Ectodermal cell (in vitro differentiated cells): ENCODE data around the gene TGFA.

ENCODE experiments used
- H3K27ac ChIP-seq: 2 replicates; pipeline ENCODE4 v1.7.0; 2013; ENCODE audit warnings: mild to moderate bottlenecking, low read depth, low read length; ENCODE audit not compliant: insufficient read depth, poor library complexity, severe bottlenecking
- H3K27me3 ChIP-seq: 2 replicates; pipeline ENCODE4 v1.7.0; 2013; ENCODE audit warnings: mild to moderate bottlenecking, low read length; ENCODE audit not compliant: insufficient read depth, control insufficient read depth, poor library complexity, severe bottlenecking
- H3K36me3 ChIP-seq: one replicate; pipeline ENCODE4 v1.7.0; 2013; ENCODE audit warnings: low read length; ENCODE audit not compliant: control insufficient read depth, insufficient read depth
- H3K4me1 ChIP-seq: one replicate; pipeline ENCODE4 v1.7.0; 2013; ENCODE audit warnings: low read length; ENCODE audit not compliant: control insufficient read depth, insufficient read depth
- H3K4me3 ChIP-seq: 2 replicates; pipeline ENCODE4 v1.7.0; 2013; ENCODE audit warnings: low read depth, low read length, control low read depth; ENCODE audit not compliant: insufficient read depth
- H3K9me3 ChIP-seq: 2 replicates; pipeline ENCODE4 v1.7.0; 2013; ENCODE audit warnings: mild to moderate bottlenecking, low read length, moderate library complexity; ENCODE audit not compliant: control insufficient read depth
- WGBS, 2 experiments: methylation state at CpG; one replicate each; pipeline ENCODE4 v1.1.7; 2013; ENCODE audit warnings: missing lambda C conversion rate in 2 of 2; 5-methylcytosine and 5-hydroxymethylcytosine counted together

The TGFA gene

DNA sequence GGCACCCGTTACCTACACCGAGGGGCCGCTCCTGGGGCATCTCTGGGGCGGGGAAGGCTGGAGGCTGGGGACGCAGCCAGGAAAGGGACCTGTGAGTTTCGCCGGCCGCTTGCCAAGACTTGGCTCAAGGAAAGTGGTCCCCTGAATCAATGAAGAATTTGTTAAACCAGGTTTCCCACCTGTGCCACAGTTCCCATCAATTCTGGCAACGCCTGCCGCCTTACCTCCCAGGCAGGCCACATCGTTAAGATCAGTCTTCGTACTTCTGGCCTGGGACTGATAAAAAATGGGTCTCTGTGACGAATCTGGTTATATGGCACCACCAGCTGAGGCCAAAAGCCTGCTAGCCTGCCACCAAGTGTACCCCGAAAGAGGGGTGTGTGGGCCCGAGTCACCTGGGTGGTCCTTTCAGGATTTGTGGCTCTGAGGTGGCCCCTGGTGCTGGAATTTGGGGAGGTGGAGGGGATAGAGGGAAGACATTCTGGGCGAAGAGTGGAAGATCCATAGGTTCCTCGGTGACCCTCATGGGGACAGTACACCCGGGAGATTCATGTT, 789 bp upstream of the TGFA start:
- Histone ChIP-seq H3K27ac (no peak overlapping the region), H3K36me3 (no peaks in the 10 kb centered on the region), H3K4me1 (peaks cover 5% of the 10 kb centered on the region), H3K27me3 (peaks cover 61% of the 10 kb centered on the region), H3K9me3 (no peaks in the 10 kb centered on the region), H3K4me3 (peak overlapping the region; percentile 61)
- WGBS, 2 experiments, result 37 to 39% methylated on average over 18 of the region's 18 CpGs

DNA sequence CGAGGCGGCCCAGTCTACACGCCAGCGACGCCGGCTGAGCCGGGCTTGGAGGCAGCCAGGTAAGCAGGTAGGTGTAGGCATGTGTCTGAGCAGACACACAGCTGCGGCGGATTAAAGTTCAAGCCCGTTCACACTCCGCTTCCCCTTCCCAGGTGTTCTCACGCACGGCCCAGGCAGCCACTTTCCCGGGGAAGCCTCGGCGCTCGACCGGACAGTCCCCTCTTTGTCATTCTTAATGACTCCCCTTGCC, 367 bp downstream of the TGFA start:
- H3K4me3 ChIP-seq, result peak overlapping the region; percentile 61
- H3K36me3 ChIP-seq, result no peaks in the 10 kb centered on the region
- H3K27me3 ChIP-seq, result peaks cover 61% of the 10 kb centered on the region
- H3K9me3 ChIP-seq, result no peaks in the 10 kb centered on the region
- 0 to 1% methylated on average over 18 of the region's 18 CpGs for WGBS, 2 experiments
- H3K27ac ChIP-seq, result no peak overlapping the region
- H3K4me1 ChIP-seq, result peaks cover 5% of the 10 kb centered on the region

DNA sequence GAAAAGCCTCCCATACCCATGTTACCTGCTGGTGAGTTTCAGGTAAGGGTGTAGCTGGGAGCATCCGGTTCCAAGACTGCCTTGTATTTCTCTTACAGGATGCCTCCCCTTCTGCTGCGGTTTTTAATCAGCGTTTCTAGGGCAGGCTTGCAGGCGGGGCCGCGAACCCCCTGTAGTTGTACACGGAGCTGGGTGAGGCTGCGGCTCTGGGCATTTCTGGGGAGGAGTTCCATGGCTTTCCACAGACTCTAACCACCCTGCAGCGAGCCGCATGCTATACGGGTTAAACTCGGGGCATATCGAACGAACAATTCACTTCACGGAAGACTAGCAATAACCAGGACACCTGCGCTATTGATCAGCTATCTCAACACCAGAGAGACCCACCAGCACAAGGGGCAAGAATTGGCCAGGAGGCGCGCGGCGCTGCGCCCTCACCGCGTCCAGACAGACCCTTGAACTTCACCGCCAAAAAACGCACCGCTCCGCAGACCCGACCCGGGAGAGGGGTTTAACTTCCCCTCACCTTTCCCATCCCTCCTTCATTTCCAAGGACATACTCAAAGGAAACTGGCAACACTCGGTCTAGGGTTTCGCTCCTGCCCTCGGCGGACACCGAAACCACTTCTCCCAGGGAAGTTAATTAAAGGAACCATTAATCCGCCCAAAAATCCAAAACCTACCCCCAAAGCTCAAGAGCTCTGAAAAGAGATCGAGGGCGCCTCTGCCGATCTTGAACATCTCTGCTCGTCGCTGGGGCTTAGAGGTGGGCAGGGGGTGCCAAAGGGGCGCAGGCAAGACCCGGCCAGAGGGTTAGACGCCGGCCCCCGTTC, 909 bp downstream of the TGFA start:
- no peaks in the 10 kb centered on the region for H3K9me3 ChIP-seq
- H3K4me1 ChIP-seq, result peaks cover 5% of the 10 kb centered on the region
- 2% methylated on average over 45 of the region's 45 CpGs for WGBS, 2 experiments
- peak overlapping the region; percentile 61 for H3K4me3 ChIP-seq
- no peak overlapping the region for H3K27ac ChIP-seq
- H3K36me3 ChIP-seq, result no peaks in the 10 kb centered on the region
- peaks cover 61% of the 10 kb centered on the region for H3K27me3 ChIP-seq

GRCh38 chr2:70551167-70551566, 2.5 kb downstream of the TGFA start:
- WGBS, 2 experiments, result 81 to 85% methylated on average over 7 of the region's 7 CpGs
- Histone ChIP-seq H3K9me3 (no peaks in the 10 kb centered on the region), H3K4me3 (no peak overlapping the region), H3K36me3 (no peaks in the 10 kb centered on the region), H3K27ac (no peak overlapping the region), H3K4me1 (peaks cover 5% of the 10 kb centered on the region), H3K27me3 (peaks cover 57% of the 10 kb centered on the region)

DNA sequence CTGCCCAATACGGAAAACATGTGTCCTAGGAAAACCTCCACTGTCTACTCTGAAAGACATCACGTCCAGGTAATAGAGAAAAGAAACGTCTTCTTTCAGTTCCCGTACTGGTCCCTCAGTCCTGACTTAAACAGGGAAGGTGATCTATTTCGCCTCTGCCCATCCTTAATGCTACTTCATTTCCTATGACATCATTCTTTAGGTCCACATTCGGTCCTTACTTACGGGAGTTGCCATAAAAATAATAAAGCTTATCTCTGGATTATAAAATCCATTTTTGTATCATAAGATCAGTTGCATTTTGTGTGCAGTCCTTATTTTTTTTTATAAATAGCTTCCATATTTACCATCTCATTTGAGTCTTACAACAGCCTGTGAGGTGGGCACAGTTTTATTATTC, 3.7 kb downstream of the TGFA start:
- Histone ChIP-seq H3K27ac (no peak overlapping the region), H3K9me3 (no peaks in the 10 kb centered on the region), H3K4me3 (no peak overlapping the region), H3K4me1 (peaks cover 5% of the 10 kb centered on the region), H3K36me3 (no peaks in the 10 kb centered on the region), H3K27me3 (peaks cover 52% of the 10 kb centered on the region)
- 93% methylated on average over 5 to 7 of the region's 7 CpGs for WGBS, 2 experiments

DNA sequence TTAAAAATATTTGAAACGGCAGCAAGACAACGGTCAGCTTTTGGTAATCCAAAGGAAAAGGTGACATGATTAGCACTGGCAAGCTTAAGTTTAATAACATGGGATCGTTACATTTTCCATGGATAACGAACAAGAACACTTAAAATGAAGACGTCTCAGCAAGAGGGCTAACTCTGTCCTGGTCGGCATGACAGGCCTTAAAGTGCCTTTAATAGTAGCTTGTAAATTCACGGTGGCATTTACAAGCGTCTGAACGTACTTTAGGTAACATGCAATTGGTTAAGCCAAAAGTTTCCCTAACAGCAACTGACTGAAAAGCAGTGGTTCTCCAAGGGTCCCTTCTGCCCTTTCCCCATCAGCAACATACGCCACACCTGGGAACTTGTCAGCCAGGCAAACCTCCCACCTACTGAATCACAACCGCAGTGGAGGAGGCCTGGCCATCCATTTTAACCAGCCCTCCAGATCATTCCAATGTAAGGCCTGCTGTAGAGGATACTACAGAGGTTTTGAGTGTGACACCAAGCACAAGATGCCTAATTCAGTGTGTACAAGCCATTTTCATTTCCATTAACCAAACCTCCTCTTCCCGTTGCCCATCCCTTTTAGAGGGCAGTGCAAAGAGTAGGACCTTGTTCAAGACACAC, 4.4 kb downstream of the TGFA start:
- no peak overlapping the region for H3K27ac ChIP-seq
- no peak overlapping the region for H3K4me3 ChIP-seq
- 88 to 92% methylated on average over 12 of the region's 12 CpGs for WGBS, 2 experiments
- peaks cover 5% of the 10 kb centered on the region for H3K4me1 ChIP-seq
- H3K27me3 ChIP-seq, result peaks cover 45% of the 10 kb centered on the region
- H3K36me3 ChIP-seq, result no peaks in the 10 kb centered on the region
- H3K9me3 ChIP-seq, result no peaks in the 10 kb centered on the region

GRCh38 chr2:70548233-70548632, 5.4 kb downstream of the TGFA start:
- peaks cover 36% of the 10 kb centered on the region for H3K27me3 ChIP-seq
- no peaks in the 10 kb centered on the region for H3K9me3 ChIP-seq
- WGBS, 2 experiments, result 89 to 91% methylated on average over 6 of the region's 6 CpGs
- peaks cover 3% of the 10 kb centered on the region for H3K4me1 ChIP-seq
- no peak overlapping the region for H3K27ac ChIP-seq
- no peaks in the 10 kb centered on the region for H3K36me3 ChIP-seq
- no peak overlapping the region for H3K4me3 ChIP-seq

- H3K36me3 ChIP-seq, result no peaks in the 10 kb centered on the region
- H3K27me3 ChIP-seq, result peaks cover 22% of the 10 kb centered on the region
- no peaks in the 10 kb centered on the region for H3K9me3 ChIP-seq
- H3K4me3 ChIP-seq, result no peak overlapping the region
- 74 to 78% methylated on average over 3 of the region's 3 CpGs for WGBS, 2 experiments
- H3K27ac ChIP-seq, result no peak overlapping the region
- no peaks in the 10 kb centered on the region for H3K4me1 ChIP-seq
These were observed 6.7 kb downstream of the TGFA start for GRCh38 chr2:70546885-70547284.

GRCh38 chr2:70546376-70546775, 7.2 kb downstream of the TGFA start:
- Histone ChIP-seq H3K4me3 (no peak overlapping the region), H3K9me3 (no peaks in the 10 kb centered on the region), H3K27me3 (peaks cover 17% of the 10 kb centered on the region), H3K27ac (no peak overlapping the region), H3K36me3 (no peaks in the 10 kb centered on the region), H3K4me1 (no peaks in the 10 kb centered on the region)
- 81 to 86% methylated on average over 2 of the region's 2 CpGs for WGBS, 2 experiments

DNA sequence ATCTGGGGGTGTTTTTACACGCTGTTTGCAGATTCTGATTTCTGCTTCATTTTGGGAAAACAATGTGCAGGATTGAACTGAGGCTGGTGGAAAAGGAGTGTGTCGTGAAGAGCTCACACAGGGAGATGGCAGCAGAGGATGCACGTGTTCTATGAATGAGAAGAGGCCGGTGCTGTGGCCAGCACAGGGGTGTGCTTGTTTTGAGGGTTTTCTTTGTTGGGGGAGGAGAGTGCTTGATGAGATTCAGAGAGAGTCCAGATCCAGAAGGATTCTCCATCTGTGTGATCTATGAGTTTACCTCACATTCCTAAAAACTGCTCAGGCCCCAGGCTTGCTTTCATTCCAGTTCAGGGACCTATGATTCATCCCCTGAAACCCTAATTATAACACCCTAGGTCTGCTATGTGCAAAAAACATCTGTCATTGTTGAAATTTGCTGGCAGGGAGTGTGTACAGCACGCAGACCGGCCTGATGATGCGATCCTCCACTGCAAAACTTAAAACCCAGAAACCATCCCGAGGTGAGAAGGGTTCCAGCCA, 12.1 kb downstream of the TGFA start:
- 79% methylated on average over 8 of the region's 8 CpGs for WGBS, 2 experiments
- Histone ChIP-seq H3K27ac (no peak overlapping the region), H3K27me3 (no peaks in the 10 kb centered on the region), H3K36me3 (no peaks in the 10 kb centered on the region), H3K4me1 (no peaks in the 10 kb centered on the region), H3K4me3 (no peak overlapping the region), H3K9me3 (no peaks in the 10 kb centered on the region)
